Kidney epithelial cell (primary cell): ENCODE measurements around the gene CLIC5. TPM values are rescaled to one million over a fixed set of nuclear protein-coding genes. Genes with fewer than 3 reads are reported as not detected.

ENCODE experiments used
- DNase-seq: peaks from one replicate; pipeline ENCODE4 v3.0.0-alpha.2; 2010; ENCODE audit warnings: low read depth
- H3K27me3 ChIP-seq: 2 replicates; pipeline ENCODE4 v1.6.0; 2011; ENCODE audit warnings: low read length; ENCODE audit not compliant: control insufficient read depth, insufficient read depth
- H3K36me3 ChIP-seq: 2 replicates; pipeline ENCODE4 v1.5.1; 2011; ENCODE audit warnings: low read length; ENCODE audit not compliant: control insufficient read depth, insufficient read depth
- H3K4me3 ChIP-seq: 2 replicates; pipeline ENCODE4 v1.5.1; 2011; ENCODE audit warnings: low read depth, mild to moderate bottlenecking, control low read depth, low read length
- CTCF ChIP-seq: IDR thresholded peaks from 2 replicates; pipeline ENCODE4 v1.5.1; 2011; ENCODE audit warnings: mild to moderate bottlenecking, moderate library complexity, low read length, control low read depth, inconsistent platforms; ENCODE audit not compliant: insufficient read depth, poor library complexity, severe bottlenecking
- total RNA-seq: library from RNA; depleted of rRNA; stranded (reverse); fragments of >200 nt; gene quantifications from 2 replicates; pipeline ENCODE4 v1.2.3, GENCODE V29; 2015

The CLIC5 gene
- total RNA-seq, 1 donor from 2014 or later = 3.2 TPM

GRCh38 chr6:45959534-45960145 is 56.0 kb downstream of the CLIC5 start:
- no peaks in the 10 kb centered on the region for H3K36me3 ChIP-seq
- no peak for TF ChIP-seq CTCF
- no peak overlapping the region for H3K4me3 ChIP-seq
- H3K27me3 ChIP-seq = no peaks in the 10 kb centered on the region
- no peak for DNase-seq

GRCh38 chr6:45956663-45957062 is 59.0 kb downstream of the CLIC5 start:
- TF ChIP-seq CTCF = no peak

GRCh38 chr6:45956176-45956575 is 59.5 kb downstream of the CLIC5 start:
- H3K36me3 ChIP-seq = no peaks in the 10 kb centered on the region
- TF ChIP-seq CTCF = no peak
- no peaks in the 10 kb centered on the region for H3K27me3 ChIP-seq
- no peak overlapping the region for H3K4me3 ChIP-seq
- DNase-seq = no peak

More at GRCh38 chr6:45956663-45957062, 59.0 kb downstream of the CLIC5 start:
- Histone ChIP-seq H3K27me3 (no peaks in the 10 kb centered on the region), H3K4me3 (no peak overlapping the region), H3K36me3 (no peaks in the 10 kb centered on the region)
- no peak for DNase-seq

- Histone ChIP-seq H3K27me3 (no peaks in the 10 kb centered on the region), H3K4me3 (no peak overlapping the region), H3K36me3 (no peaks in the 10 kb centered on the region)
- no peak for DNase-seq
- TF ChIP-seq CTCF = no peak
Measured at GRCh38 chr6:45955597-45955996, 60.1 kb downstream of the CLIC5 start.

- H3K4me3 ChIP-seq = no peak overlapping the region
- no peaks in the 10 kb centered on the region for H3K36me3 ChIP-seq
- DNase-seq = no peak
- no peaks in the 10 kb centered on the region for H3K27me3 ChIP-seq
- TF ChIP-seq CTCF = no peak
Measured at GRCh38 chr6:45952546-45952945, 63.1 kb downstream of the CLIC5 start.

GRCh38 chr6:45952168-45952529 is 63.5 kb downstream of the CLIC5 start:
- H3K4me3 ChIP-seq = no peak overlapping the region
- no peaks in the 10 kb centered on the region for H3K36me3 ChIP-seq
- DNase-seq = no peak
- TF ChIP-seq CTCF = no peak
- no peaks in the 10 kb centered on the region for H3K27me3 ChIP-seq
